ENCODE results near the gene CISH. TPM values are rescaled to one million over a fixed set of nuclear protein-coding genes. Genes with fewer than 3 reads are reported as not detected.

Gene CISH
- total and polyA plus RNA-seq, 2 of the 4 experiments (the other 2 are of a cell fraction): 0.90 to 4.0 TPM

DNA sequence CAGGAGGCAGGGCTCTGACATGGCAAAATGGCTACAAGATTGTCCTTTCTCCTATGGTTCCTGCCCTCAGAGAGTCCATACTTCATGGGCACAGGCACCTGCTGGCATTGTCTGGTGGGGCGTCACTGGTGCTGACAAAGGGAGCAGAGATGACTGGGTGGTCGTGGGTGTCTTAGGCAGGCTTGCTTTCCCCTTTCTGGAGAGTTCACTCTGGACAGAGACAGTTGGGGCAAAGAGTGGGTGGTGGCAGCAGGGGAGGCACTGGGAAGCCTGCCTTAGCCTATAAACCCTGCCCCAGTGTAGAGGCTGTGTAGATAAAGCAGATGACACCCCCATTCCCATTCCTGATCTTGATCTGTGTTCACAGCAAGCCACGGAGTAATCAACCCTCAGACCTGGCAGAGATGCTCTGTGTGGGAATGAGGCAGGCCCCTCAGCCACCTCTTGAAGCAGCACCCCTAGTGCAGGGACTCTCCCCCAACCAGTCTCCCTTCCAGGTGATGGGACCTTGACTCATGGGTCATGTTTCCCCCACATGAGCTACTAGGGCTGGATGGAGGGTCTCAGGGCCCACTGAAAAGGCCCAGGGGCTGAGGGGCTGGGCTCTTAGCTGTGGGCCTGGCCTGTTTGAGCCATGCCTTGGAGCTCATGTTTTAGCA lies 42.5 kb upstream of the CISH start:
- no peak overlapping the region for H3K4me3 ChIP-seq (ENCODE audit: insufficient read depth, low read depth, low read length)
- H2AK5ac ChIP-seq (ENCODE audit: low read depth, low read length): no peak overlapping the region
- no peak overlapping the region for H2BK5ac ChIP-seq (ENCODE audit: low read depth, low read length, poor library complexity, severe bottlenecking)
- H3K4me2 ChIP-seq (ENCODE audit: low read depth, low read length): no peak overlapping the region
- H4K5ac ChIP-seq (ENCODE audit: low read depth, low read length): no peak overlapping the region
- peaks cover 3% of the 10 kb centered on the region; the same call in 1 of the 2 replicates for H3K27me3 ChIP-seq (ENCODE audit: control insufficient read depth, insufficient read depth, low read length)
- in situ Hi-C loops (cut with MboI; ENCODE audit: low sequenced_read_pairs) (no loop called here), dilution Hi-C loops (cut with HindIII; ENCODE audit: low sequenced_read_pairs, unreplicated experiment) (no loop called here), intact Hi-C loops (cut with micrococcal nuclease) (no loop called here)
- H3K4ac ChIP-seq (ENCODE audit: low read depth, low read length): no peak overlapping the region
- ATAC-seq (ENCODE audit: low read depth) (no peak), DNase-seq (no peak)
- no peak overlapping the region for H3K23ac ChIP-seq (ENCODE audit: low read depth, low read length)
- no TSS peak for BruUV-seq (replicated peaks)
- H3K9me3 ChIP-seq (ENCODE audit: control insufficient read depth, insufficient read depth, low read length): no peaks in the 10 kb centered on the region
- no peak overlapping the region for H2AFZ ChIP-seq (replicated peaks; ENCODE audit: low read length, poor library complexity)
- no peak overlapping the region for H3K14ac ChIP-seq (replicated peaks; ENCODE audit: low read depth, low read length)
- WGBS, 2 experiments (ENCODE audit: extremely low coverage in 2 of 2, insufficient read length in 1 of 2): 75% methylated on average over 2 of the region's 3 CpGs; no CpG with 5 or more reads in 1 of the 2 experiments
- H3K27ac ChIP-seq (ENCODE audit: insufficient read depth, low read length): no peak overlapping the region
- no peak for TF ChIP-seq ELK1 (IDR thresholded peaks at IDR 0.05; ENCODE audit: borderline replicate concordance, low read depth, low read length)
- no peak for TF ChIP-seq CTCF (conservative IDR thresholded peaks at IDR 0.05; ENCODE audit: low read depth, low read length)
- no peak for TF ChIP-seq SMC3 (IDR thresholded peaks at IDR 0.05; ENCODE audit: low read depth, low read length)
- no peak for TF ChIP-seq NFE2L2 (IDR thresholded peaks at IDR 0.05; ENCODE audit: low read depth, low read length)
- TF ChIP-seq CHD1 (IDR thresholded peaks at IDR 0.05; ENCODE audit: low read depth, low read length): no peak
- TF ChIP-seq MAZ (IDR thresholded peaks at IDR 0.05; ENCODE audit: borderline replicate concordance, low read depth, low read length): no peak
- TF ChIP-seq RAD21 (IDR thresholded peaks at IDR 0.05; ENCODE audit: low read length): no peak
- no peak for TF ChIP-seq MXI1 (IDR thresholded peaks at IDR 0.05; ENCODE audit: borderline replicate concordance, low read depth, low read length)
- H2BK15ac ChIP-seq (ENCODE audit: low read depth, low read length): no peak overlapping the region
- H4K20me1 ChIP-seq (ENCODE audit: insufficient read depth, low read length): no peaks in the 10 kb centered on the region; the same call in 1 of the 2 replicates
- ChIA-PET CTCF (interaction anchor here (2.6 kb wide), 1 partner anchor 38 kb away, joined by 12 read pairs; the partner anchor contains the start of gene MAPKAPK3), POLR2A (ENCODE audit: unreplicated experiment) (no interaction called here)
- H3K18ac ChIP-seq (ENCODE audit: low read depth, low read length): no peak overlapping the region
- no peak overlapping the region for H2AK9ac ChIP-seq (replicated peaks; ENCODE audit: low read depth, low read length, poor library complexity)
- H3K79me1 ChIP-seq (ENCODE audit: low read depth in 1 of 2, low read length in 2 of 2): no peaks in the 10 kb centered on the region
- no peaks in the 10 kb centered on the region for H3K9me1 ChIP-seq (ENCODE audit: insufficient read depth, low read length)
- no peak overlapping the region for H2BK120ac ChIP-seq (ENCODE audit: low read depth, low read length)
- no peak overlapping the region for H4K8ac ChIP-seq (ENCODE audit: low read depth in 2 of 2, low read length in 2 of 2)
- no peaks in the 10 kb centered on the region for H3K36me3 ChIP-seq (ENCODE audit: control insufficient read depth, insufficient read depth, low read length)
- H3K56ac ChIP-seq (ENCODE audit: extremely low read depth, insufficient read depth, low read length): no peak overlapping the region
- H2BK20ac ChIP-seq (ENCODE audit: low read depth, low read length): no peak overlapping the region
- no peak overlapping the region for H3K9ac ChIP-seq (ENCODE audit: low read depth, low read length)
- no peaks in the 10 kb centered on the region for H3K4me1 ChIP-seq (ENCODE audit: control insufficient read depth, insufficient read depth, low read length)
- H4K91ac ChIP-seq (ENCODE audit: insufficient read depth, low read depth, low read length): no peak overlapping the region
